HG02973 (cell line): ENCODE measurements around the gene ADAMTSL1.

Experiments
- ATAC-seq: cut with Tn5 transposase; IDR thresholded peaks from one replicate; pipeline ENCODE4 v1.9.1; 2021; ENCODE audit warnings: moderate library complexity; ENCODE audit not compliant: unreplicated experiment

The ADAMTSL1 gene

GRCh38 chr9:18795947-18796671, 322.2 kb downstream of the ADAMTSL1 start:
- ATAC-seq: no peak

GRCh38 chr9:18796696-18797270, 322.8 kb downstream of the ADAMTSL1 start:
- no peak for ATAC-seq

GRCh38 chr9:18798106-18798505, 324.2 kb downstream of the ADAMTSL1 start:
- no peak for ATAC-seq

GRCh38 chr9:18798508-18799290, 324.7 kb downstream of the ADAMTSL1 start:
- ATAC-seq: no peak

GRCh38 chr9:18799428-18799827, 325.5 kb downstream of the ADAMTSL1 start:
- no peak for ATAC-seq

GRCh38 chr9:18800579-18800978, 326.6 kb downstream of the ADAMTSL1 start:
- no peak for ATAC-seq

- no peak for ATAC-seq
Observed at GRCh38 chr9:18805386-18805785, 331.4 kb downstream of the ADAMTSL1 start.

- ATAC-seq: no peak
Observed at GRCh38 chr9:18806232-18807080, 332.5 kb downstream of the ADAMTSL1 start.

GRCh38 chr9:18810581-18810980, 336.6 kb downstream of the ADAMTSL1 start:
- no peak for ATAC-seq

GRCh38 chr9:18811171-18811570, 337.2 kb downstream of the ADAMTSL1 start:
- no peak for ATAC-seq

GRCh38 chr9:18819418-18819817, 345.5 kb downstream of the ADAMTSL1 start:
- no peak for ATAC-seq

GRCh38 chr9:18820566-18821095, 346.7 kb downstream of the ADAMTSL1 start:
- no peak for ATAC-seq

- ATAC-seq: no peak
Observed at GRCh38 chr9:18821788-18822187, 347.8 kb downstream of the ADAMTSL1 start.

GRCh38 chr9:18822850-18823249, 348.9 kb downstream of the ADAMTSL1 start:
- no peak for ATAC-seq

GRCh38 chr9:18824095-18824666, 350.2 kb downstream of the ADAMTSL1 start:
- ATAC-seq: no peak

GRCh38 chr9:18825656-18826170, 351.8 kb downstream of the ADAMTSL1 start:
- ATAC-seq: no peak

GRCh38 chr9:18826248-18826647, 352.3 kb downstream of the ADAMTSL1 start:
- ATAC-seq: no peak

GRCh38 chr9:18829066-18829465, 355.1 kb downstream of the ADAMTSL1 start:
- no peak for ATAC-seq

GRCh38 chr9:18829873-18830272, 355.9 kb downstream of the ADAMTSL1 start:
- ATAC-seq: no peak

GRCh38 chr9:18834740-18835361, 360.9 kb downstream of the ADAMTSL1 start:
- ATAC-seq: peak; percentile 86
